Fibroblast of pulmonary artery (primary cell): ENCODE results near the gene APOF.
A peak's percentile ranks its signal among the peaks of the same experiment; 100 is the strongest.
"Not testable (repeated sequence)": the region's sequence is repeated elsewhere in the genome, so short reads cannot be mapped to it uniquely, and the experiment has no call there.

Experiments used
- DNase-seq: peaks from one replicate; pipeline ENCODE4 v3.0.0-alpha.2; 2010; ENCODE audit warnings: low read depth
- H3K4me3 ChIP-seq: replicated peaks from 2 replicates; pipeline ENCODE4 v1.5.1; 2011; ENCODE audit warnings: low read depth, mild to moderate bottlenecking, control low read depth, low read length, moderate library complexity
- CTCF ChIP-seq: IDR thresholded peaks from 2 replicates; pipeline ENCODE4 v1.5.1; 2011; ENCODE audit warnings: mild to moderate bottlenecking, control low read depth, low read length, inconsistent platforms; ENCODE audit errors: missing control alignments

The APOF gene

GRCh38 chr12:56346675-56347074 is 16.0 kb downstream of the APOF start:
- DNase-seq, result no peak
- no peak overlapping the region for H3K4me3 ChIP-seq
- peak; percentile 3 for TF ChIP-seq CTCF

- DNase-seq, H3K4me3 ChIP-seq: not testable (repeated sequence)
Measured at GRCh38 chr12:56342290-56342689, 20.4 kb downstream of the APOF start.

- H3K4me3 ChIP-seq, result no peak overlapping the region
- TF ChIP-seq CTCF, result no peak
- no peak for DNase-seq
Measured at GRCh38 chr12:56341616-56342015, 21.0 kb downstream of the APOF start.

- H3K4me3 ChIP-seq, result no peak overlapping the region
- DNase-seq, result no peak
- no peak for TF ChIP-seq CTCF
Measured at GRCh38 chr12:56339158-56339422, 23.6 kb downstream of the APOF start.

- H3K4me3 ChIP-seq, result no peak within 1 kb of the TSS
- no peak for DNase-seq
- no peak for TF ChIP-seq CTCF
Measured at GRCh38 chr12:56338308-56339157, 24.1 kb downstream of the APOF start, which contains the start of gene IL23A. IL23A (plus strand) TSS chr12:56338884; CDS start chr12:56339045, 161 bp downstream.

- TF ChIP-seq CTCF, result no peak
- no peak for DNase-seq
- H3K4me3 ChIP-seq, result no peak overlapping the region
Measured at GRCh38 chr12:56337753-56338251, 24.9 kb downstream of the APOF start.

- no peak for TF ChIP-seq CTCF
- DNase-seq, result no peak
Measured at GRCh38 chr12:56336361-56337167, 26.1 kb downstream of the APOF start.

GRCh38 chr12:56335527-56335926 is 27.1 kb downstream of the APOF start:
- not testable (repeated sequence) for H3K4me3 ChIP-seq

More at GRCh38 chr12:56336361-56337167, 26.1 kb downstream of the APOF start:
- H3K4me3 ChIP-seq, result no peak overlapping the region

More at GRCh38 chr12:56335527-56335926, 27.1 kb downstream of the APOF start:
- DNase-seq, result not testable (repeated sequence)
